GM18951 (cell line): ENCODE data around the gene PCDHGA11.
"Not testable (repeated sequence)": the region's sequence is repeated elsewhere in the genome, so short reads cannot be mapped to it uniquely, and the experiment has no call there.

Experiments used
- POLR2A ChIP-seq: IDR thresholded peaks from 4 replicates; pipeline ENCODE4 v1.6.1; 2011; ENCODE audit warnings: mild to moderate bottlenecking; ENCODE audit not compliant: insufficient read length, insufficient read depth; ENCODE audit errors: extremely low read depth
- in situ Hi-C: fragments of 300-500 bp; cut with MboI; formaldehyde crosslinking; loops from one replicate; pipeline ENCODE4 v1.12.0; 2022; ENCODE audit warnings: low sequenced_read_pairs, mixed read lengths, inconsistent platforms; ENCODE audit not compliant: unreplicated experiment

The PCDHGA11 gene

DNA sequence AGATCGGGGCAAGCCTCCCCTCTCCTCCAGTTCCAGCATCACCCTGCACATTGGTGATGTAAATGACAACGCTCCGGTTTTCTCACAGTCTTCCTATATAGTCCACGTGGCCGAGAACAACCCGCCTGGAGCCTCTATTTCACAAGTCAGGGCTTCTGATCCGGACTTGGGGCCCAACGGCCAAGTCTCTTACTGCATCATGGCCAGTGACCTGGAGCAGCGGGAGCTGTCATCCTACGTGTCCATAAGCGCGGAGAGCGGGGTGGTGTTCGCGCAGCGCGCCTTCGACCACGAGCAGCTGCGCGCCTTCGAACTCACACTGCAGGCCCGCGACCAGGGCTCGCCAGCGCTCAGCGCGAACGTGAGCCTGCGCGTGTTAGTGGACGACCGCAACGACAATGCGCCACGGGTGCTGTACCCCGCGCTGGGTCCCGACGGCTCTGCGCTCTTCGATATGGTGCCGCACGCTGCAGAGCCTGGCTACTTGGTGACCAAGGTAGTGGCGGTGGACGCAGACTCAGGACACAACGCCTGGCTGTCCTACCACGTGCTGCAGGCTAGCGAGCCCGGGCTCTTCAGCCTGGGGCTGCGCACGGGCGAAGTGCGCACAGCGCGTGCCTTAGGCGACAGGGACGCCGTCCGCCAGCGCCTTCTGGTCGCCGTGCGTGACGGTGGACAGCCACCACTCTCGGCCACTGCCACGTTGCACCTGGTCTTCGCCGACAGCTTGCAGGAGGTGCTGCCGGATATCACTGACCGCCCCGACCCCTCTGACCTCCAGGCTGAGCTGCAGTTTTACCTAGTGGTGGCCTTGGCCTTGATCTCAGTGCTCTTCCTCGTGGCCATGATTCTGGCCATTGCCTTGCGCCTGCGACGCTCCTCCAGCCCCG, 31.5 kb upstream of the PCDHGA11 start:
- no peak for TF ChIP-seq POLR2A
- in situ Hi-C loops, result no loop called here

- in situ Hi-C loops, result no loop called here
- no peak for TF ChIP-seq POLR2A
Observed at GRCh38 chr5:141392429-141393198, 28.2 kb upstream of the PCDHGA11 start, which contains the start of gene PCDHGA8. Gene PCDHGA8 (plus strand): TSS chr5:141392633. CDS start chr5:141392814, 181 bp downstream.

- in situ Hi-C loops, result no loop called here
- no peak for TF ChIP-seq POLR2A
Observed at GRCh38 chr5:141393267-141393666, 27.6 kb upstream of the PCDHGA11 start.

DNA sequence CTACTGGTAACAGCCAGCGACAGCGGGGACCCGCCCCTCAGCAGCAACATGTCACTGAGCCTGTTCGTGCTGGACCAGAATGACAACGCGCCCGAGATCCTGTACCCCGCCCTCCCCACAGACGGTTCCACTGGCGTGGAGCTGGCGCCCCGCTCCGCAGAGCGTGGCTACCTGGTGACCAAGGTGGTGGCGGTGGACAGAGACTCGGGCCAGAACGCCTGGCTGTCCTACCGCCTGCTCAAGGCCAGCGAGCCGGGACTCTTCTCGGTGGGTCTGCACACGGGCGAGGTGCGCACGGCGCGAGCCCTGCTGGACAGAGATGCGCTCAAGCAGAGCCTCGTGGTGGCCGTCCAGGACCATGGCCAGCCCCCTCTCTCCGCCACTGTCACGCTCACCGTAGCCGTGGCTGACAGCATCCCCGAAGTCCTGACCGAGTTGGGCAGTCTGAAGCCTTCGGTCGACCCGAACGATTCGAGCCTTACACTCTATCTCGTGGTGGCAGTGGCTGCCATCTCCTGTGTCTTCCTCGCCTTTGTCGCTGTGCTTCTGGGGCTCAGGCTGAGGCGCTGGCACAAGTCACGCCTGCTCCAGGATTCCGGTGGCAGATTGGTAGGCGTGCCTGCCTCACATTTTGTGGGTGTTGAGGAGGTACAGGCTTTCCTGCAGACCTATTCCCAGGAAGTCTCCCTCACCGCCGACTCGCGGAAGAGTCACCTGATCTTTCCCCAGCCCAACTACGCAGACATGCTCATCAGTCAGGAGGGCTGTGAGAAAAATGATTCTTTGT, 26.3 kb upstream of the PCDHGA11 start:
- in situ Hi-C loops, result not testable (repeated sequence)

DNA sequence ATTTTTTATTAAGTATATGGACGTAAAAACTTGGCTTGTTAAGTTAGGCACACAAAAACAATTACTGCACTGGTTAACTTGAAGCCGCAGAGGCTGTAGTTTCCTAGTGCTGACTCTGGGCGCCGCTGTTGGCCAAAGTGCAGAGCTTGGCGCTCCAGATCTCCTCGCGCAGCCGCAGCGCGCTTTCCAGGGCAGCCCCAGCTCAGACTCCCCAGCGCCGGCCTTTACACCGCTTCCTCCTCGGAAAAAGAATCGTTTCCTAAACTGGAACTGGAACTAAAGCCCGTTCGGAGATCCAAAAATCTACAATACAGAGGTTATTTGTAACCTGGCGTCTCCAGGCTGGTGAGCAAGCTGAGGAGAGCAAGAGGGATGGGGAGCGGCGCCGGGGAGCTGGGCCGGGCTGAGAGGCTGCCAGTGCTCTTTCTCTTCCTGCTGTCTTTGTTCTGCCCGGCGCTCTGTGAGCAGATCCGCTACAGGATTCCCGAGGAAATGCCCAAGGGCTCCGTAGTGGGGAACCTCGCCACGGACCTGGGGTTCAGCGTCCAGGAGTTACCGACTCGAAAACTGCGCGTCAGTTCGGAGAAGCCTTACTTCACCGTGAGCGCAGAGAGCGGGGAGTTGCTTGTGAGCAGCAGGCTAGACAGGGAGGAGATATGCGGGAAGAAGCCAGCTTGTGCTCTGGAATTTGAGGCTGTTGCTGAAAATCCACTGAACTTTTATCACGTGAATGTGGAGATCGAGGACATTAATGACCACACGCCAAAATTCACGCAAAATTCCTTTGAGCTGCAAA, 22.9 kb upstream of the PCDHGA11 start, which contains the start of gene PCDHGB5:
PCDHGB5 (plus strand) TSS at position 192 of the 796 bp plus-strand sequence; CDS start at position 373, 181 bp downstream.
- in situ Hi-C loops, result not testable (repeated sequence)

DNA sequence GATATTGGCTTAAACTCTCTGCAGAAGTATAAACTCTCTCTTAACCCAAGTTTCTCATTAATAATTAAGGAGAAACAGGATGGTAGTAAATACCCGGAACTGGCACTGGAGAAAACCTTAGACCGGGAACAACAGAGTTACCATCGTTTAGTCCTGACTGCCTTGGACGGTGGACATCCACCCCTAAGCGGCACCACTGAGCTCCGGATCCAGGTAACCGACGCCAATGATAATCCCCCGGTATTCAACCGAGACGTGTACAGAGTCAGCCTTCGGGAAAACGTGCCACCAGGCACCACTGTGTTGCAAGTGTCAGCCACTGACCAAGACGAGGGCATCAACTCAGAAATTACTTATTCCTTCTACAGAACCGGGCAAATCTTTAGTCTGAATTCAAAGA, 22.2 kb upstream of the PCDHGA11 start:
- in situ Hi-C loops, result no loop called here
- no peak for TF ChIP-seq POLR2A

- in situ Hi-C loops, result no loop called here
- TF ChIP-seq POLR2A, result no peak
Observed at GRCh38 chr5:141399555-141400258, 21.1 kb upstream of the PCDHGA11 start.

DNA sequence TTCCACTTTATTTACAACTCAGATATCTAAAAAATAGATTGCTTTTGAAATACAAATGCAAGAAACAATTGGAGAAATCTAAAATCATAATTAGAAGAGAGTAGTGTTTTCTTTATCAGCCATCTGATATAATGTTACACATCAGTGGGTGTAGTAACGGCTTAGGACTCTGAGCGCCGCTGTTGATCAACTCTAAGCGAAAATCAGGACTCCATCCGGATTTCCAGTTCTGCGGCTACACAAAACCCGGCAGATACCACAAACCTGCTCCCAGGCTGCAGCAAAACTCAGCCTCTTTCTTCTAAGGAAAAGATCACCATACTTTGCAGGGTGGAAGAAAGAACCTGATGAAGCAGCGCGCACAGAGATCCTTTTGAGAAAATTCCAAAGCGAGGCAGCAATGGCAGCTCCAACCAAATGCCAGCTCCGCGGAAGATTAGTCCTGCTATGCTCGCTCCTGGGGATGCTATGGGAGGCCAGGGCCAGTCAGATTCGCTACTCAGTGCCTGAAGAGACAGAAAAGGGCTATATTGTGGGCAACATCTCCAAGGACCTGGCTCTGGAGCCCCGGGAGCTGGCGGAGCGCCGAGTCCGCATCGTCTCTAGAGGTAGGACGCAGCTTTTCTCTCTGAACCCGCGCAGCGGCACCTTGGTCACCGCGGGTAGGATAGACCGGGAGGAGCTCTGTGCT, 18.2 kb upstream of the PCDHGA11 start, which contains the start of gene PCDHGA9:
PCDHGA9 (plus strand) TSS at position 226 of the 691 bp plus-strand sequence; CDS start at position 401, 175 bp downstream.
- in situ Hi-C loops, result no loop called here
- no peak for TF ChIP-seq POLR2A

- no peak for TF ChIP-seq POLR2A
- in situ Hi-C loops, result no loop called here
Observed at GRCh38 chr5:141403387-141403786, 17.5 kb upstream of the PCDHGA11 start.

DNA sequence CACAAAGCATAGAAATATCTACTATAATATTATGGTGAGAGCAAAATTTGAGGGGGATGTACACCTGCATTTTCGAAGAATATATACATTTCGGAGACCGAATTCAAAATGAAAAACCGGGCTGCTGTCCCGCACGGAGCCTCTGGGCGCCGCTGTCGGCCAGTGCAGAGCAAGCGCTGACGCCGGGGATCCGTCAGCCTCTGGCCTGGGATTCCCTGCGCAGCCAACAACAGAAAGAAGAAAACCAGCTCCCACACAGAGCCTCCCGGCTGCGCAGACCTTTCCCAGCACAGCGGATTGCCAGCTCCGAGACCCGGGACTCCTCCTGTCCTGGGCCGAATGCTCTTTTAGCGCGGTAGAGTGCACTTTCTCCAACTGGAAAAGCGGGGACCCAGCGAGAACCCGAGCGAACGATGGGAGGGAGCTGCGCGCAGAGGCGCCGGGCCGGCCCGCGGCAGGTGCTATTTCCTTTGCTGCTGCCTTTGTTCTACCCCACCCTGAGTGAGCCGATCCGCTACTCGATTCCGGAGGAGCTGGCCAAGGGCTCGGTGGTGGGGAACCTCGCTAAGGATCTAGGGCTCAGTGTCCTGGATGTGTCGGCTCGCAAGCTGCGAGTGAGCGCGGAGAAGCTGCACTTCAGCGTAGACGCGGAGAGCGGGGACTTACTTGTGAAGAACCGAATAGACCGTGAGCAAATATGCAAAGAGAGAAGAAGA, 12.9 kb upstream of the PCDHGA11 start, which contains the start of gene PCDHGB6:
PCDHGB6 (plus strand) TSS at position 232 of the 716 bp plus-strand sequence; CDS start at position 414, 182 bp downstream.
- in situ Hi-C loops, result not testable (repeated sequence)
